ENCODE data around the gene RNH1.

GRCh38 chr11:536841-537621 is 30.0 kb upstream of the RNH1 start, which contains the start of gene LRRC56:
- TF ChIP-seq CTCF (conservative IDR thresholded peaks at IDR 0.05; ENCODE audit: low read length) (no peak), EZH2phosphoT487 (IDR thresholded peaks at IDR 0.05; ENCODE audit: borderline replicate concordance) (no peak)
